GM21529 (cell line): ENCODE measurements around the gene LRRK1.

ENCODE experiments used
- ATAC-seq: cut with Tn5 transposase; IDR thresholded peaks from one replicate; pipeline ENCODE4 v1.9.1; 2021; ENCODE audit not compliant: unreplicated experiment

LRRK1 gene

GRCh38 chr15:100931143-100931890 is 12.2 kb downstream of the LRRK1 start:
- peak; percentile 49 for ATAC-seq

DNA sequence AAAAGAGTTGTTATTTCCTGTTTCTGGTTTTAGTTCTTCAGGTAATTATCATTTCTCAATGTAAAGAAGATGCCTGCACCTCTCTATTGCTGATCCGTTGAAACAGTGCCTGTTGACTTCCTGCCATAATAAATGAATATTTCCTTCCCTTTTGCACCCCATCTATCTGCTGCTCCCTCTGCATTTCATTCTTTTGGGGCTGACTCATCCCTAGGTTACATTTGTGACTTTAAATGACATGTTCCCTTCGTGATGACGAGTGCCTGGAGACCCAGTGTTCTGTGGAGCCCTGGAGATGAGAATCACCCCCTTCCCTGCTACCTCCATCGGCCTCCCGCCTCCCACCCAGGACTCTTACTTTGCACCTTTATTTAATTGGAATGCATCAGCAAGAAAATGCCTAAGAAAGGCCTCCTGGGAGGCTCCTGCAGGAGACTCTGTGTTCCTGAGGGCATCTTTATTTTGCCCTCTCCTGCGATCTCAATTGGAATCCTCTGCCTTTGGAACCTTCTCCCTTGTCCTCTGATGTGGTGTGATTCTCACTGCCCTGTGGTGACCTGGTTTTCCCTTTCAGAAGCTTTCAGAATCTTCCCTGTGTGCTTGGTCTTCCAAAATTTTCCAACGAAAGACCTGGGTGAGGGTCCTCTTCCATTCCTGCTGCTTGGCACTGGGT is 13.7 kb downstream of the LRRK1 start:
- ATAC-seq = no peak

GRCh38 chr15:100934166-100934565 is 15.0 kb downstream of the LRRK1 start:
- ATAC-seq = no peak

- peak; percentile 32 for ATAC-seq
Measured at GRCh38 chr15:100934726-100935125, 15.6 kb downstream of the LRRK1 start.

DNA sequence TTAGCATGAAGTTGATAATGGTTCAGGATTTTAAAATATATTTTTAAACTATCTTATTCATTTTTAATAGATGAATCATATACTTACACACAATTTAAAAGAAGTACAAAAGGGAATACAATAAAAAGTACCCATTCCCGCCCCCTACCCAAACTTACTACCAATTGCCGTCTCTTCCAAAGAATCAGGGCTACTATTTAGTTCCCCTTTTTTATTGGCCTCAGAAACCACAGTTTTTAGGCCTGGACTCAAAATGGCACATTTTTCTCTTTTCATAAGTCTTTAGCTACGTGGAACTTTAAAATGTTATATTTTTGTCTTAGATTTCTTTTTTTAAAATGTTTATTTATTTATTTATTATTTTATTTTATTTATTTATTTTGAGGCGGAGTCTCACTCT is 18.0 kb downstream of the LRRK1 start:
- ATAC-seq = no peak

- ATAC-seq = no peak
Measured at GRCh38 chr15:100939791-100940190, 20.6 kb downstream of the LRRK1 start.

GRCh38 chr15:100940767-100941379 is 21.7 kb downstream of the LRRK1 start:
- peak; percentile 73 for ATAC-seq

DNA sequence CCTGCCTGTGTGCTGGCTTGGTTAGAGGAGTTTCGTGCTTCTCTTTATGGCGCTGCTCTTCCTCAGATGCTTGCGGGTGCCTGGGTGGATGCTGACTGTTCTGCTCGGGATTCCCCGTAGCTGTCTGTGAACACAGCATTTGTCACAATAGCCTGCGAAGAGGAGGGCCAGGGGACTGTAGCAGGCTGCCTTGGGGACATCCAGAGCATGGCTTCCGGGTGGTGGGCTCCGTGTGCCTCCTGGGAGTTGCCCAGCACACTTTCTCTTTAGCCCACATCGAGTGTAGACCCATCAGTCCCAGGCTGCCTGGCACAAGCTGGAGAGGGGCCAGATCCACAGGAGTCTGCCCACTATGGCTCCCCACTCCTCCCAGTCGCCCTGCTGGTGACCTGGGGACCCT is 22.4 kb downstream of the LRRK1 start:
- peak; percentile 54 for ATAC-seq

GRCh38 chr15:100942656-100943425 is 23.7 kb downstream of the LRRK1 start:
- ATAC-seq = peak; percentile 19

DNA sequence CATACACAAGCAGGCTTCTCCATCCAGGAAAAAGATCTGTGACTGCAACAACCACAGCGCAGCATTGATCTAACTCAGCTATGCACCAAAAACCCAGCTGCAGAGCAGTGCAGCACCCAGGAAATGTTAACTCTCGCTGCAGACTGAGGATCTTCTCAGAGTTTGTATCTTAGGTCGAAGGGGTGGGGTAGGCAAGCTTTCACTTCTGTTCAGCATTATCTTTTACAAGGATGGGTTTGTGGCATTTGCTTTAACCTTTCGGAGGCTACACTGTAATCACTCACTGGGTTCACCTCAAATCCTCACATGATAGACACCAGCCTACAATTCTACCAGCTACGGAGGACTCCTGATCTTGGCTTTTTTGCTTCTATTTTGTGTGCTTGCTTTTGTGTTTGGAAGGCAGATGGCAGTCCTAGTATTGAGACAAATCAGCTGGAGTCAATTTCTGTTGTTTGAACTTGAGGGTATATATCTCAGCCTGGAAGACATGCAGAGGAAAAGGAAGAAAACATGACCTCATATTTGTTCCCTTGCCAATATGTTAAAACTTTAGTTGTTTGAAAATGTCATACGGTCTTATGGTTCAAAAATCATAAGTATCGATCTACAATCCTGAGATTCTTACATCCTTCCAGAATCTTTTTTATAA is 25.2 kb downstream of the LRRK1 start:
- peak; percentile 32 for ATAC-seq

DNA sequence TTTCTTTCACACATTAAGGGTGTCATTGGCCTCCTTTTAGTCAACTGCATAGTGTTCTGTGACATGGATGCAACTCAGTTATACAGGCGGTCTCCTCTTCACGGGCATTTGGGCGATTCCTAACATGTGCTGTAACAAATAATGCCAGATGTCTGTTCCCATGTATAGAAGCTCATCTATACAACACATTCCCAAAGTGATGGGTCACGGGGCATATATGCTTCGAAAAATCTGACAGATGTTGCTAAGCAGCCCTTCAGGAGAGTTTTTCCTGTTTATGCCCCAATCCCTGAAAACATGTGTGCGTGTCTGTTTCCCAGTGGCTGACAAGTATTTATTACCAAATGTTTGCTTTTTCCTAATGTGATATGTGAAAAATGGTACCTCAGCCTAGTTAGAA is 25.8 kb downstream of the LRRK1 start:
- no peak for ATAC-seq

- peak; percentile 48 for ATAC-seq
Measured at GRCh38 chr15:100947760-100948429, 28.7 kb downstream of the LRRK1 start.

DNA sequence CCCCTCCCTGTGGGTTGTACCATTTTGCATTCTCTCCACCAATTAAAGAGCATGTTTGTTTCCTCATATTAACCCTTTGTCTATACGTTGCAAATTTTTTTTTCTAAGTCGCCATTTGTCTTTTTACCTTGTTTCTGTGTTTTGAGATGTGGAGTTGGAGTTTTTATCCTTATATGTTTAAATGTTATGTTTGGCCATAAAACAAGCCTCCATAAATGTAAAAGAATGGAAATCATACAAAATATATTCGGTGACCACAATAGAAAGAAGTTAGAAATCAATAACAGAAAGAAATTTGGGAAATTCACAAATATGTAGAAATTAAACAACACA is 29.2 kb downstream of the LRRK1 start:
- no peak for ATAC-seq

DNA sequence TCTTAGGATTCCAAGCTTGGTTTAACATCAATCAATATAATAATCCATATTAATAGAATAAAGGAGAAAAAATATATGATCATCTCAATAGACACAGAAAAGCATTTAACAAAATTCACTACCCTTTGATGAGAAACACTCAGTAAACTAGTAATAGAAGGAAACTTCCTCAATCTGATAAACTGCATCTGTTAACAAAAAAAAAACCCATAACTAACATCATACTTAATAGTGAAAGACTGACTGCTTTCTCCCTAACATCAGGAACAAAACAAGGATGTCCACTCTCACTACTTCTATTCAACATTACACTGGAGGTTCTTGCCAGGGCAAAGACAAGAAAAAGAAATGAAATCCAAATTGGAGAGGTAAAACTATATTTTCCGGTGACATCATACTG is 30.5 kb downstream of the LRRK1 start:
- ATAC-seq = no peak

DNA sequence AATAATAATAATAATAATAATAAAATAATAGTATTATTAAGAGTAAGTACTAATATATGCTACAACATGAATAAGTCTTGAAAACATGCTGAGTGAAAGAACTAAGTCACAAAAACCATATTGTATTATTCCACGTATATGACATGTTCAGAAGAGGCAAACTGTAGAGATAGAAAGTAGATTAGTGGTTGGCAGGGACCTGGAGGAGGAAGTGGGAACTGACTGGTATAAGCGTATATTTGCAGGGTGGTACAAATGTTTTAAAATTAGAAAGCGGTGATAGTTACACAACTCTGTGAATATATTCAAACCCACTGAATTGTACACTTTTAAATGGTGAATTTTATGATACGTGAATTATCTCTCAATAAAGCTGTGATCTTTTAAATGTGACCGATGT is 32.8 kb downstream of the LRRK1 start:
- ATAC-seq = no peak

DNA sequence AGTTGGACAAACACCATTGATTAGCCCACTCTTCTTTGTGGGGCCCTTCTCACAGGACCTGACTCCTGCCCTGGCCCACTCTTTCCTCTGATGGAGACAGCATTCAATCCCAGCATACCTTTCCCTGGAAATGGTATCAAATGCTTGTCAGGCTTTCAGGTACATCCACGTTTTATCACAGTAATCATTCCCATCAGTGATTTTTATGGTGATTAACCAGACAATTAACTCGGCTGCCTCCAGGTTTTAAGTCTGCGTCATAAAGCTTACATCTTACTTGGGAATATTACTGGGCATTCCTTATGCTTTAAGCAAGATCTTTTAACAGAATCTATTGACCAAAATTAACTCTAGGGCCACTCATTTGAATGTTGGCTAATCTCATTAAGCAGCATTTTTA is 33.4 kb downstream of the LRRK1 start:
- no peak for ATAC-seq

- ATAC-seq = peak; percentile 53
Measured at GRCh38 chr15:100958326-100959065, 39.3 kb downstream of the LRRK1 start.

- ATAC-seq = no peak
Measured at GRCh38 chr15:100959066-100960050, 40.2 kb downstream of the LRRK1 start.

DNA sequence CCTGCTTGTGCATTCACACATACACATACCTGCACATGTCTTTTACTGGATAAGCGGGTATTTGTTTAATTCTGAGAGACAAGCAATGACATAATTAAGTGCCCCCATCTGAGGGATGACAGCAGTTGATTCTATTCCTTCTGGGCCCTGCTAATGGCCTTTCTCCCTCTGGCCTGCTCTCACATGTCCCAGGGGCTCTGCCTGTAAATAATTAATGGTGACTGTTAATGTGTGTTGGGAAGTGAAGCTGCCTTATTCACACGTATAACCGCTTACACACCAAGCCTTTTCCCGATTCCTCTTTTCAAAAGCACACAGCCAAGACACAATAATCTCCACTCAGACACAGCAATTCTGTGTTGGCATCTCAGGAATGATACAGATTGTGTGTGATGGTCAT is 47.8 kb downstream of the LRRK1 start:
- peak; percentile 73 for ATAC-seq
